Measurements from ENCODE around the gene MITF.

The MITF gene

DNA sequence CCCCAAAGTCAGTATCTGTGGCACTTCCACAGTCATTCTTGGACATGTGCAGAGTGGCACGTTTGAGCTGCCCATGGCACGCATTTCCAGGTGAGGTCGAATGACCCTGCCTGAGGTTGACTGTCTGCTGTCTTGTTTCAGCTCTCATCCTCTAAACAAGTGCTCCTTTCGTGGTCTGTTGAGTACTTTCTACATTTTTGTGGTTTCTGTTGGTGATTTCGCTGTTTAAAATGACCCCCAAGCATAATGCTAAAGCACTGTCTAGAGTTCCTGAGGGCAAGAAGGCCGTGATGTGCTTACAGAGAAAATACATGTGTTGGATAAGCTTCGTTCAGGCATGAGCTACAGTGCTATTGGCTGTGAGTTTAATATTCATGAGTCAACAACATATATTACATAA is 220.3 kb downstream of the MITF start:
- Histone ChIP-seq H3K27me3 (ENCODE audit: insufficient read depth, low read length) (no peaks in the 10 kb centered on the region), H3K36me3 (ENCODE audit: insufficient read depth, low read length) (no peaks in the 10 kb centered on the region), H3K27ac (ENCODE audit: low read depth, low read length) (no peak overlapping the region), H2AFZ (ENCODE audit: low read length, unreplicated experiment) (no peak overlapping the region), H3K4me1 (ENCODE audit: control insufficient read depth, insufficient read depth, low read length, unreplicated experiment) (no peaks in the 10 kb centered on the region), H3K79me2 (ENCODE audit: control insufficient read depth, insufficient read depth, low read length, unreplicated experiment) (no peaks in the 10 kb centered on the region), H3K4me3 (ENCODE audit: low read depth, low read length) (no peak overlapping the region)

- H3K27ac ChIP-seq (ENCODE audit: low read depth, low read length) = no peak overlapping the region
- H3K79me2 ChIP-seq (ENCODE audit: control insufficient read depth, insufficient read depth, low read length, unreplicated experiment) = no peaks in the 10 kb centered on the region
- H3K4me1 ChIP-seq (ENCODE audit: control insufficient read depth, insufficient read depth, low read length, unreplicated experiment) = no peaks in the 10 kb centered on the region
- no peak overlapping the region for H3K4me3 ChIP-seq (ENCODE audit: low read depth, low read length)
- H2AFZ ChIP-seq (ENCODE audit: low read length, unreplicated experiment) = no peak overlapping the region
- no peaks in the 10 kb centered on the region for H3K27me3 ChIP-seq (ENCODE audit: insufficient read depth, low read length)
- no peaks in the 10 kb centered on the region for H3K36me3 ChIP-seq (ENCODE audit: insufficient read depth, low read length)
Observed at GRCh38 chr3:69961706-69962439, 222.6 kb downstream of the MITF start.

- Histone ChIP-seq H3K36me3 (ENCODE audit: insufficient read depth, low read length) (no peaks in the 10 kb centered on the region), H3K79me2 (ENCODE audit: control insufficient read depth, insufficient read depth, low read length, unreplicated experiment) (no peaks in the 10 kb centered on the region), H3K27ac (ENCODE audit: low read depth, low read length) (no peak overlapping the region), H3K4me3 (ENCODE audit: low read depth, low read length) (no peak overlapping the region), H2AFZ (ENCODE audit: low read length, unreplicated experiment) (no peak overlapping the region), H3K4me1 (ENCODE audit: control insufficient read depth, insufficient read depth, low read length, unreplicated experiment) (no peaks in the 10 kb centered on the region), H3K27me3 (ENCODE audit: insufficient read depth, low read length) (no peaks in the 10 kb centered on the region)
Observed at GRCh38 chr3:69963643-69964042, 224.4 kb downstream of the MITF start.

- H3K4me1 ChIP-seq (ENCODE audit: control insufficient read depth, insufficient read depth, low read length, unreplicated experiment) = no peaks in the 10 kb centered on the region
- no peaks in the 10 kb centered on the region for H3K27me3 ChIP-seq (ENCODE audit: insufficient read depth, low read length)
- no peak overlapping the region for H2AFZ ChIP-seq (ENCODE audit: low read length, unreplicated experiment)
- H3K4me3 ChIP-seq (ENCODE audit: low read depth, low read length) = no peak overlapping the region
- H3K27ac ChIP-seq (ENCODE audit: low read depth, low read length) = no peak overlapping the region
- H3K79me2 ChIP-seq (ENCODE audit: control insufficient read depth, insufficient read depth, low read length, unreplicated experiment) = no peaks in the 10 kb centered on the region
- H3K36me3 ChIP-seq (ENCODE audit: insufficient read depth, low read length) = no peaks in the 10 kb centered on the region
Observed at GRCh38 chr3:69967156-69967555, 227.9 kb downstream of the MITF start.

DNA sequence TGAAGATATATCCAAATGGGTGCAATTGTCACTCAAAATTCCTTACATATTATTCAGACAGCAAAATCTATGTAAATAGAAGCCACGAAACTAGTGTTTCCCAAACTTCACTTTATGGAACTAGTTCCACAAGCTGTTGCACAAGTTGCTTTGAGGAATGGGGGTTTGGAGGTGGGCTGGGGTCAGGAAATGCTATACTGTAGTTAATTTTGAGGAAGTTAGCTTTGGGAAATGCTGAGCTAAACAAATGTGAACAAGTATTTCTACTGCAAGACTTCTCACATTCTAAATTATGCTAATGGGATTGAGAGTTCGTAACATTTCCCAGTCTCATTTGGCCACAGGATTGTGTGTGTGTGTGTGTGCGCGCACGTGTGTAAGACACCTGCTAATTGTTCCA is 231.6 kb downstream of the MITF start:
- H3K79me2 ChIP-seq (ENCODE audit: control insufficient read depth, insufficient read depth, low read length, unreplicated experiment) = no peaks in the 10 kb centered on the region
- H3K4me1 ChIP-seq (ENCODE audit: control insufficient read depth, insufficient read depth, low read length, unreplicated experiment) = no peaks in the 10 kb centered on the region
- H3K27me3 ChIP-seq (ENCODE audit: insufficient read depth, low read length) = peaks cover 20% of the 10 kb centered on the region; the same call in 1 of the 2 replicates
- no peak overlapping the region for H2AFZ ChIP-seq (ENCODE audit: low read length, unreplicated experiment)
- no peak overlapping the region for H3K4me3 ChIP-seq (ENCODE audit: low read depth, low read length)
- H3K36me3 ChIP-seq (ENCODE audit: insufficient read depth, low read length) = no peaks in the 10 kb centered on the region
- no peak overlapping the region for H3K27ac ChIP-seq (ENCODE audit: low read depth, low read length)

GRCh38 chr3:69972672-69973071 is 233.4 kb downstream of the MITF start:
- Histone ChIP-seq H3K4me1 (ENCODE audit: control insufficient read depth, insufficient read depth, low read length, unreplicated experiment) (no peaks in the 10 kb centered on the region), H3K27ac (ENCODE audit: low read depth, low read length) (no peak overlapping the region), H3K27me3 (ENCODE audit: insufficient read depth, low read length) (peaks cover 22% of the 10 kb centered on the region; the same call in 1 of the 2 replicates), H3K79me2 (ENCODE audit: control insufficient read depth, insufficient read depth, low read length, unreplicated experiment) (no peaks in the 10 kb centered on the region), H3K4me3 (ENCODE audit: low read depth, low read length) (no peak overlapping the region), H3K36me3 (ENCODE audit: insufficient read depth, low read length) (no peaks in the 10 kb centered on the region), H2AFZ (ENCODE audit: low read length, unreplicated experiment) (no peak overlapping the region)

- Histone ChIP-seq H3K36me3 (ENCODE audit: insufficient read depth, low read length) (no peaks in the 10 kb centered on the region), H3K4me3 (ENCODE audit: low read depth, low read length) (no peak overlapping the region)
Observed at GRCh38 chr3:69976021-69976420, 236.8 kb downstream of the MITF start.

DNA sequence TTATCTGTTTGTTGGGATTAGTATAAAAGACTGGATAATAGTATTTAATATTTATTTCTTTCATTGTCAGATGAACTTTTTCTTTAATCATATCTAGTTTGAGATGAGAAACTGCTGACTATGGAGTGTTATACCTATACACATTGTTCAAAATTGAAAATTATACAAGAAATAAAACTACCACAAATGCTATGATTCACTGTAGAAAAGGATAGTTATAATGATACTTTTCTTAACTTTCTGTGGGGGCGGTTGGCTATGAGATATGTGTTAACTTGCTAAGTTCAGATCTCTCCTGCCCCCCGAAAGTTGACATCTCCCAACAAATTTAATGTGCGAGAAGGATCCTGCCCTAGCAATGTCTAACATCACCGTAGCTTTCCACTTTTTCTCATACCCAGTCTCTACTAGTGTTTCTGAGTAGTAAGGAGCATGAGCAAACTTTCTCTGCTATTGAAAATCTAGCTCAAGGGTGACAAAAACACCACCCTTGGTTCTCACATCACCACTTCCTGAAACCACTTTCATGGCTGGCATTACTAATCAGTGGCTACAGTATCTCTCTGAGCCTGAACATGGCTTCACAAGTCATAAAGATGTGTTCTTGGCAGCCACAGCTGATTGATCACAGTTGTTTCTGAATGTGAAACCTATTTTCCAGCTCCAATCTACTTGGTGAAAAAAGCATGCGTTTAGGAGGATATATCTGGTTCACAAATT is 244.4 kb downstream of the MITF start:
- H3K27me3 ChIP-seq (ENCODE audit: insufficient read depth, low read length) = peaks cover 44% of the 10 kb centered on the region
- no peak overlapping the region for H2AFZ ChIP-seq (ENCODE audit: low read length, unreplicated experiment)
- H3K36me3 ChIP-seq (ENCODE audit: insufficient read depth, low read length) = no peaks in the 10 kb centered on the region
- H3K79me2 ChIP-seq (ENCODE audit: control insufficient read depth, insufficient read depth, low read length, unreplicated experiment) = no peaks in the 10 kb centered on the region
- no peak overlapping the region for H3K4me3 ChIP-seq (ENCODE audit: low read depth, low read length)
- H3K27ac ChIP-seq (ENCODE audit: low read depth, low read length) = no peak overlapping the region
- H3K4me1 ChIP-seq (ENCODE audit: control insufficient read depth, insufficient read depth, low read length, unreplicated experiment) = no peaks in the 10 kb centered on the region

More at GRCh38 chr3:69976021-69976420, 236.8 kb downstream of the MITF start:
- peaks cover 22% of the 10 kb centered on the region; the same call in 1 of the 2 replicates for H3K27me3 ChIP-seq (ENCODE audit: insufficient read depth, low read length)
- no peak overlapping the region for H2AFZ ChIP-seq (ENCODE audit: low read length, unreplicated experiment)
- H3K79me2 ChIP-seq (ENCODE audit: control insufficient read depth, insufficient read depth, low read length, unreplicated experiment) = no peaks in the 10 kb centered on the region
- no peak overlapping the region for H3K27ac ChIP-seq (ENCODE audit: low read depth, low read length)
- no peaks in the 10 kb centered on the region for H3K4me1 ChIP-seq (ENCODE audit: control insufficient read depth, insufficient read depth, low read length, unreplicated experiment)

GRCh38 chr3:69985266-69985665 is 246.0 kb downstream of the MITF start:
- Histone ChIP-seq H3K36me3 (ENCODE audit: insufficient read depth, low read length) (no peaks in the 10 kb centered on the region), H3K27me3 (ENCODE audit: insufficient read depth, low read length) (peaks cover 48% of the 10 kb centered on the region), H3K4me3 (ENCODE audit: low read depth, low read length) (no peak overlapping the region), H2AFZ (ENCODE audit: low read length, unreplicated experiment) (no peak overlapping the region), H3K27ac (ENCODE audit: low read depth, low read length) (no peak overlapping the region), H3K79me2 (ENCODE audit: control insufficient read depth, insufficient read depth, low read length, unreplicated experiment) (no peaks in the 10 kb centered on the region), H3K4me1 (ENCODE audit: control insufficient read depth, insufficient read depth, low read length, unreplicated experiment) (no peaks in the 10 kb centered on the region)

- Histone ChIP-seq H3K4me1 (ENCODE audit: control insufficient read depth, insufficient read depth, low read length, unreplicated experiment) (no peaks in the 10 kb centered on the region), H3K36me3 (ENCODE audit: insufficient read depth, low read length) (no peaks in the 10 kb centered on the region), H3K27ac (ENCODE audit: low read depth, low read length) (no peak overlapping the region), H3K4me3 (ENCODE audit: low read depth, low read length) (no peak overlapping the region), H2AFZ (ENCODE audit: low read length, unreplicated experiment) (no peak overlapping the region), H3K27me3 (ENCODE audit: insufficient read depth, low read length) (peaks cover 55% of the 10 kb centered on the region), H3K79me2 (ENCODE audit: control insufficient read depth, insufficient read depth, low read length, unreplicated experiment) (no peaks in the 10 kb centered on the region)
Observed at GRCh38 chr3:69986419-69986818, 247.2 kb downstream of the MITF start.

DNA sequence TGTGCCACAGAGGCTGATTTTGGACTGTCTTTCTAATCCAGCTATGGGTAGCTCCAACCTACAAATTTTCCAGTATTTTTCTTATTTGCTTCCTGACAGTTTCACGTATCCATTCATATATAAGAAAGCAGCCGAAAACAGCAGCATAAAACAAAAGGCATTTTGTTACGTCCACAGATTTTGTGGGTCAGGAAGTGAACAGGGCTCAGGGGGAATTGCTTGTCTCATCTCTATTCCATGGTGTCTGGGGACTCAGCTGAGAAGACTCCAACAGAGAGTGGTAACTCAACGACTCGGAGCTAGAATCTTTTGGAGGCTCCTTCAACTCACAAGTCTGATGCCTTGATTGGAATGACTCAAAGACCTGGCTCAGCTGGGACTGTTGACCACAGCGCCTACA is 248.6 kb downstream of the MITF start:
- no peak overlapping the region for H2AFZ ChIP-seq (ENCODE audit: low read length, unreplicated experiment)
- no peaks in the 10 kb centered on the region for H3K4me1 ChIP-seq (ENCODE audit: control insufficient read depth, insufficient read depth, low read length, unreplicated experiment)
- H3K27ac ChIP-seq (ENCODE audit: low read depth, low read length) = no peak overlapping the region
- peaks cover 64% of the 10 kb centered on the region for H3K27me3 ChIP-seq (ENCODE audit: insufficient read depth, low read length)
- no peak overlapping the region for H3K4me3 ChIP-seq (ENCODE audit: low read depth, low read length)
- no peaks in the 10 kb centered on the region for H3K36me3 ChIP-seq (ENCODE audit: insufficient read depth, low read length)
- H3K79me2 ChIP-seq (ENCODE audit: control insufficient read depth, insufficient read depth, low read length, unreplicated experiment) = no peaks in the 10 kb centered on the region
